IMR-90 (cell line): ENCODE measurements around the gene UBE3B. TPM values are rescaled to one million over a fixed set of nuclear protein-coding genes. Genes with fewer than 3 reads are reported as not detected.

ENCODE experiments used
- ATAC-seq: fragments of 200-7000 bp; cut with Tn5 transposase; 2 replicates; pipeline ENCODE4 v1.9.1; 2020; ENCODE audit warnings: low read depth, mild to moderate bottlenecking, moderate library complexity
- BruUV-seq: library from RNA; stranded (reverse); fragments of 400-500 nt; replicated peaks from 2 replicates; lab custom pipeline; 2021; lab: Mats Ljungman, UMichigan
- CTCF ChIA-PET: fragments of 300-600 bp; formaldehyde crosslinking; extraction: SDS; loops from one replicate; lab custom pipeline; 2021; ENCODE audit warnings: antibody characterized with exemption; lab: Yijun Ruan, JAX
- POLR2A ChIA-PET: fragments of 300-600 bp; sonication (Branson Sonifier 250); formaldehyde crosslinking; loops from one replicate; lab custom pipeline; 2022; ENCODE audit warnings: antibody characterized with exemption; ENCODE audit not compliant: unreplicated experiment; lab: Charles Lee
- DNase-seq: peaks from one replicate; pipeline ENCODE4 v3.0.0; 2013
- H2AFZ ChIP-seq: replicated peaks from 2 replicates; pipeline ENCODE3; 2013; ENCODE audit warnings: low read length, mild to moderate bottlenecking; ENCODE audit not compliant: poor library complexity
- H2AK5ac ChIP-seq: 2 replicates; pipeline ENCODE4 v1.6.1; 2013; ENCODE audit warnings: low read depth, low read length, inconsistent platforms
- H2AK9ac ChIP-seq: replicated peaks from 2 replicates; pipeline ENCODE3; 2013; ENCODE audit warnings: mild to moderate bottlenecking, low read depth, low read length, moderate library complexity; ENCODE audit not compliant: poor library complexity
- H2BK120ac ChIP-seq: 2 replicates; pipeline ENCODE4 v1.6.1; 2013; ENCODE audit warnings: low read depth, low read length, inconsistent platforms
- H2BK15ac ChIP-seq: 3 replicates; pipeline ENCODE4 v1.6.1; 2013; ENCODE audit warnings: low read depth, low read length, inconsistent platforms
- H2BK20ac ChIP-seq: 2 replicates; pipeline ENCODE4 v1.6.1; 2013; ENCODE audit warnings: low read depth, mild to moderate bottlenecking, inconsistent platforms, low read length, moderate library complexity
- H2BK5ac ChIP-seq: 2 replicates; pipeline ENCODE4 v1.6.1; 2013; ENCODE audit warnings: mild to moderate bottlenecking, low read depth, low read length, inconsistent platforms; ENCODE audit not compliant: poor library complexity, severe bottlenecking
- H3K14ac ChIP-seq: replicated peaks from 2 replicates; pipeline ENCODE4 v1.6.1; 2013; ENCODE audit warnings: low read depth, low read length, inconsistent platforms
- H3K18ac ChIP-seq: 2 replicates; pipeline ENCODE4 v1.6.1; 2013; ENCODE audit warnings: low read depth, low read length, control low read depth
- H3K23ac ChIP-seq: 2 replicates; pipeline ENCODE4 v1.6.1; 2013; ENCODE audit warnings: low read depth, low read length, inconsistent platforms
- H3K27ac ChIP-seq: 2 replicates; pipeline ENCODE4 v1.5.1; 2013; ENCODE audit warnings: mild to moderate bottlenecking, control low read depth, low read length; ENCODE audit not compliant: insufficient read depth
- H3K27me3 ChIP-seq: 2 replicates; pipeline ENCODE4 v1.6.1; 2013; ENCODE audit warnings: low read length; ENCODE audit not compliant: control insufficient read depth, insufficient read depth
- H3K36me3 ChIP-seq: 2 replicates; pipeline ENCODE4 v1.6.1; 2013; ENCODE audit warnings: low read length, mixed read lengths; ENCODE audit not compliant: control insufficient read depth, insufficient read depth
- H3K4ac ChIP-seq: 2 replicates; pipeline ENCODE4 v1.6.1; 2013; ENCODE audit warnings: low read depth, low read length, inconsistent platforms
- H3K4me1 ChIP-seq: 2 replicates; pipeline ENCODE4 v1.6.1; 2013; ENCODE audit warnings: low read length, mixed read lengths; ENCODE audit not compliant: control insufficient read depth, insufficient read depth
- H3K4me2 ChIP-seq: 2 replicates; pipeline ENCODE4 v1.6.1; 2013; ENCODE audit warnings: low read depth, mild to moderate bottlenecking, control low read depth, low read length, moderate library complexity
- H3K4me3 ChIP-seq: 2 replicates; pipeline ENCODE4 v1.5.1; 2013; ENCODE audit warnings: low read depth, mild to moderate bottlenecking, control low read depth, low read length, moderate library complexity; ENCODE audit not compliant: insufficient read depth
- H3K56ac ChIP-seq: 2 replicates; pipeline ENCODE4 v1.6.1; 2013; ENCODE audit warnings: low read length, inconsistent platforms; ENCODE audit not compliant: insufficient read depth; ENCODE audit errors: extremely low read depth
- H3K79me1 ChIP-seq, 2 experiments: 2 replicates each; pipeline ENCODE4 v1.6.1; 2013; ENCODE audit warnings: low read length in 2 of 2, inconsistent platforms in 1 of 2, low read depth in 1 of 2
- H3K9ac ChIP-seq: 2 replicates; pipeline ENCODE4 v1.6.1; 2013; ENCODE audit warnings: low read depth, low read length, control low read depth
- H3K9me1 ChIP-seq: 2 replicates; pipeline ENCODE4 v1.6.1; 2013; ENCODE audit warnings: low read length, inconsistent platforms; ENCODE audit not compliant: insufficient read depth
- H3K9me3 ChIP-seq: 2 replicates; pipeline ENCODE4 v1.6.1; 2013; ENCODE audit warnings: low read length; ENCODE audit not compliant: control insufficient read depth, insufficient read depth
- H4K20me1 ChIP-seq: 2 replicates; pipeline ENCODE4 v1.6.1; 2013; ENCODE audit warnings: low read length, inconsistent platforms; ENCODE audit not compliant: insufficient read depth
- H4K5ac ChIP-seq: 2 replicates; pipeline ENCODE4 v1.6.1; 2013; ENCODE audit warnings: mild to moderate bottlenecking, low read depth, low read length, control low read depth
- H4K8ac ChIP-seq, 2 experiments: 2 replicates each; pipeline ENCODE4 v1.6.1; 2013; ENCODE audit warnings: low read depth in 2 of 2, low read length in 2 of 2, control low read depth in 1 of 2, inconsistent platforms in 1 of 2
- H4K91ac ChIP-seq: 2 replicates; pipeline ENCODE4 v1.6.1; 2013; ENCODE audit warnings: low read depth, low read length, inconsistent platforms; ENCODE audit not compliant: insufficient read depth
- BHLHE40 ChIP-seq: fragments of 150-350 bp; IDR thresholded peaks from 2 replicates; pipeline ENCODE4 v1.6.1; 2016; ENCODE audit warnings: mild to moderate bottlenecking, low read depth, low read length
- CEBPB ChIP-seq: IDR thresholded peaks from 2 replicates; pipeline ENCODE4 v1.6.1; 2012; ENCODE audit warnings: low read depth, low read length, improper control_type of control experiment
- CHD1 ChIP-seq: IDR thresholded peaks from 2 replicates; pipeline ENCODE4 v1.6.1; 2012; ENCODE audit warnings: low read depth, low read length, improper control_type of control experiment
- CTCF ChIP-seq: conservative IDR thresholded peaks from 2 replicates; pipeline ENCODE4 v1.5.1; 2012; ENCODE audit warnings: mild to moderate bottlenecking, low read depth, low read length, improper control_type of control experiment
- ELK1 ChIP-seq: fragments of 150-350 bp; IDR thresholded peaks from 2 replicates; pipeline ENCODE4 v1.6.1; 2016; ENCODE audit warnings: low read depth, mild to moderate bottlenecking, low read length, moderate library complexity, borderline replicate concordance
- FOS ChIP-seq: fragments of 150-350 bp; IDR thresholded peaks from 2 replicates; pipeline ENCODE4 v1.6.1; 2016; ENCODE audit warnings: low read depth, low read length
- MAFK ChIP-seq: IDR thresholded peaks from 2 replicates; pipeline ENCODE4 v1.6.1; 2012; ENCODE audit warnings: low read depth, low read length, improper control_type of control experiment
- MAZ ChIP-seq: IDR thresholded peaks from 2 replicates; pipeline ENCODE4 v1.6.1; 2012; ENCODE audit warnings: low read depth, mild to moderate bottlenecking, low read length, improper control_type of control experiment, moderate library complexity, borderline replicate concordance
- MXI1 ChIP-seq: IDR thresholded peaks from 2 replicates; pipeline ENCODE4 v1.6.1; 2012; ENCODE audit warnings: low read depth, mild to moderate bottlenecking, low read length, moderate library complexity, borderline replicate concordance
- NFE2L2 ChIP-seq: fragments of 150-350 bp; IDR thresholded peaks from 2 replicates; pipeline ENCODE4 v1.6.1; 2016; ENCODE audit warnings: low read depth, mild to moderate bottlenecking, low read length
- POLR2A ChIP-seq: IDR thresholded peaks from 2 replicates; pipeline ENCODE4 v1.6.1; 2012; ENCODE audit warnings: mild to moderate bottlenecking, low read depth, low read length
- RAD21 ChIP-seq: IDR thresholded peaks from 2 replicates; pipeline ENCODE4 v1.6.1; 2012; ENCODE audit warnings: low read length, improper control_type of control experiment
- RCOR1 ChIP-seq: IDR thresholded peaks from 2 replicates; pipeline ENCODE4 v1.6.1; 2012; ENCODE audit warnings: mild to moderate bottlenecking, low read length, improper control_type of control experiment; ENCODE audit not compliant: insufficient replicate concordance
- RFX5 ChIP-seq: IDR thresholded peaks from 2 replicates; pipeline ENCODE4 v1.8.0; 2012; ENCODE audit warnings: low read depth, mild to moderate bottlenecking, low read length, moderate library complexity
- SMC3 ChIP-seq: fragments of 150-350 bp; IDR thresholded peaks from 2 replicates; pipeline ENCODE4 v1.6.1; 2016; ENCODE audit warnings: low read depth, mild to moderate bottlenecking, antibody characterized with exemption, low read length, moderate library complexity
- USF2 ChIP-seq: fragments of 150-350 bp; IDR thresholded peaks from 2 replicates; pipeline ENCODE4 v1.6.1; 2017; ENCODE audit warnings: mild to moderate bottlenecking, antibody characterized with exemption, low read length, low read depth
- WGBS, 2 experiments: methylation state at CpG; one replicate each; pipeline versions ENCODE4 v1.1.5 to v1.1.7; 2013; ENCODE audit warnings: missing lambda C conversion rate in 2 of 2; ENCODE audit not compliant: insufficient read length in 1 of 2; ENCODE audit errors: extremely low coverage in 2 of 2; 5-methylcytosine and 5-hydroxymethylcytosine counted together
- dilution Hi-C: fragments of 300-500 bp; cut with HindIII; formaldehyde crosslinking; loops from one replicate; pipeline ENCODE4 v1.14.3; 2018; ENCODE audit warnings: low sequenced_read_pairs; ENCODE audit not compliant: unreplicated experiment
- in situ Hi-C: fragments of 300-500 bp; cut with MboI; formaldehyde crosslinking; loops from 3 replicates; pipeline ENCODE4 v1.14.3; 2019; ENCODE audit warnings: low sequenced_read_pairs, inconsistent platforms, mixed read lengths
- intact Hi-C: fragments of 100-400 bp; cut with micrococcal nuclease; formaldehyde crosslinking; loops from 2 replicates; pipeline ENCODE4 v1.10.0; 2022
- polyA plus RNA-seq, 3 experiments: library from polyadenylated mRNA; depleted of rRNA; stranded (reverse); fragments of >200 nt; gene quantifications; 2 replicates each; pipeline ENCODE4 v1.2.3, GENCODE V29; 2012; ENCODE audit warnings: low replicate concordance in 1 of 3
- total RNA-seq: library from RNA; depleted of rRNA; stranded (reverse); fragments of >200 nt; gene quantifications from 2 replicates; pipeline ENCODE4 v1.2.3, GENCODE V29; 2012

The UBE3B gene
- total and polyA plus RNA-seq, 2 of the 4 experiments (the other 2 are of a cell fraction), result 18.8 to 24.9 TPM

GRCh38 chr12:109492371-109492770 lies 14.9 kb downstream of the UBE3B start:
- TF ChIP-seq MAZ (no peak), MXI1 (no peak), POLR2A (no peak), RFX5 (no peak), MAFK (no peak), RAD21 (no peak), CEBPB (no peak), SMC3 (no peak), BHLHE40 (no peak), ELK1 (no peak), CHD1 (no peak), RCOR1 (no peak), USF2 (no peak), CTCF (no peak), FOS (no peak), NFE2L2 (no peak)
- Histone ChIP-seq H3K4ac (no peak overlapping the region), H3K9ac (no peak overlapping the region), H2AK9ac (no peak overlapping the region), H2BK15ac (no peak overlapping the region), H3K4me2 (no peak overlapping the region), H2AK5ac (no peak overlapping the region), H3K4me1 (peaks cover 2% of the 10 kb centered on the region; the same call in 1 of the 2 replicates), H3K9me1 (no peaks in the 10 kb centered on the region), H2BK120ac (no peak overlapping the region), H3K79me1 (0 out of 4 replicates have a peak, but pooled peaks cover 0 to under 1% of the 10 kb centered on the region in 2 experiments), H3K23ac (no peak overlapping the region), H4K5ac (no peak overlapping the region), H4K91ac (no peak overlapping the region), H3K18ac (no peak overlapping the region), H3K27ac (no peak overlapping the region), H2AFZ (no peak overlapping the region), H2BK5ac (no peak overlapping the region), H3K56ac (no peak overlapping the region), H4K8ac (no peak overlapping the region), H3K14ac (no peak overlapping the region), H4K20me1 (no peaks in the 10 kb centered on the region), H3K9me3 (no peaks in the 10 kb centered on the region), H2BK20ac (no peak overlapping the region), H3K4me3 (no peak overlapping the region), H3K27me3 (no peaks in the 10 kb centered on the region), H3K36me3 (peaks cover 49% of the 10 kb centered on the region)
- BruUV-seq, result no TSS peak
- DNase-seq, result no peak
- ChIA-PET POLR2A (no interaction called here), CTCF (interaction anchor here (1.3 kb wide), 1 partner anchor 60 kb away, joined by 3 read pairs; no protein-coding TSS in a partner anchor)
- intact Hi-C loops (no loop called here), in situ Hi-C loops (no loop called here), dilution Hi-C loops (no loop called here)
- no CpG with 5 or more reads among the region's 5 CpGs for WGBS, 2 experiments
- no peak for ATAC-seq
